ENCODE measurements around the gene TCN2. TPM values are rescaled to one million over a fixed set of nuclear protein-coding genes. Genes with fewer than 3 reads are reported as not detected.

Gene TCN2
- total and polyA plus RNA-seq, 2 of the 4 experiments (the other 2 are of a cell fraction) = 1.3 to 3.6 TPM

DNA sequence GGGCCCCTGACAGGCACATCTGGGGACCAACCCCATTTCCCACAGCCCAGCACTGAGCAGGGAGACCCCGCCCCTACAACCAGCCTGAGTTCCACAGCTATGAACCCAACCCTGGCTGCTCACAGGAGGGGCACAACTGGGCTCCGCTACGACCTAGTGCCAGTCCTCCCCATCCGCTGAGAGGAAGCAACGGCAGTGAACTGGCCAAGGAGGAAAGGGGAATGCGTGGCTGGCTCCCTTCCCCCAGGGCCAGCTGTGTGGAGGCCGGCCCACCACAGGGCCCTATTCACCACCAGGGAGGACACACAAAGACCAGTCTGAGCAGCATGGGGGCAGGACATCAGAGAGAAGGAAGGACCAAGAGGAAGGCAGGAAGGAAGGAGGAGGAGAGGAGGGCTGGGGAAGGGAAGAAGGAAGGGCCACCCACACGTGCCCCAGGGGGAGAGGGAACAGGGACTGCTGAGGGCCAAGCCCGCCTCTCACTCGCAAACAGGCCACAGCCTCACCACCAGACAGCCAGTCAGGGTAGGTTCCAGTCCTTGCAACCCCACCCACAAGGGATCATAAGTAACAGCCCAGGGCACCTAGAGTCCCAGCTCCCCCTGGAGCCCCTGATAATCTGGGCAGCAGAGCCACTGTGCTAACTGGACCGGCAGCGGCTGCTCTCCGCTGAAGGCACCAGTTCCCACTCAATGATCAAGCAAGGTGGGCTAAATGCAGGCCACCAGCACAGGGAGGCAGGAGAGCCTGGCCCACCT, 24.0 kb upstream of the TCN2 start:
- no peak overlapping the region for H3K4me3 ChIP-seq (ENCODE audit: insufficient read depth, low read depth, low read length)
- H3K4me1 ChIP-seq (ENCODE audit: control insufficient read depth, insufficient read depth, low read length) = no peaks in the 10 kb centered on the region
- H2AK5ac ChIP-seq (ENCODE audit: low read depth, low read length) = no peak overlapping the region
- H3K18ac ChIP-seq (ENCODE audit: low read depth, low read length) = no peak overlapping the region
- H3K14ac ChIP-seq (replicated peaks; ENCODE audit: low read depth, low read length) = no peak overlapping the region
- peaks cover 9% of the 10 kb centered on the region; the same call in 1 of the 2 replicates for H4K20me1 ChIP-seq (ENCODE audit: insufficient read depth, low read length)
- H3K36me3 ChIP-seq (ENCODE audit: control insufficient read depth, insufficient read depth, low read length) = peaks cover 95% of the 10 kb centered on the region
- no peak overlapping the region for H4K5ac ChIP-seq (ENCODE audit: low read depth, low read length)
- H2AK9ac ChIP-seq (replicated peaks; ENCODE audit: low read depth, low read length, poor library complexity) = peak overlapping the region; percentile 82
- no peaks in the 10 kb centered on the region for H3K9me3 ChIP-seq (ENCODE audit: control insufficient read depth, insufficient read depth, low read length)
- DNase-seq = no peak
- H3K27me3 ChIP-seq (ENCODE audit: control insufficient read depth, insufficient read depth, low read length) = no peaks in the 10 kb centered on the region
- intact Hi-C loops (cut with micrococcal nuclease) (no loop called here), dilution Hi-C loops (cut with HindIII; ENCODE audit: low sequenced_read_pairs, unreplicated experiment) (no loop called here), in situ Hi-C loops (cut with MboI; ENCODE audit: low sequenced_read_pairs) (no loop called here)
- ATAC-seq (ENCODE audit: low read depth) = no peak
- H2BK120ac ChIP-seq (ENCODE audit: low read depth, low read length) = no peak overlapping the region
- CTCF ChIA-PET = no interaction called here
- no peak for TF ChIP-seq MAZ (IDR thresholded peaks at IDR 0.05; ENCODE audit: borderline replicate concordance, low read depth, low read length)
- TF ChIP-seq MAFK (IDR thresholded peaks at IDR 0.05; ENCODE audit: low read depth, low read length) = no peak
- no peak for TF ChIP-seq RAD21 (IDR thresholded peaks at IDR 0.05; ENCODE audit: low read length)
- TF ChIP-seq CHD1 (IDR thresholded peaks at IDR 0.05; ENCODE audit: low read depth, low read length) = no peak
- TF ChIP-seq POLR2A (IDR thresholded peaks at IDR 0.05; ENCODE audit: low read depth, low read length) = no peak
- TF ChIP-seq, protein P1, sequence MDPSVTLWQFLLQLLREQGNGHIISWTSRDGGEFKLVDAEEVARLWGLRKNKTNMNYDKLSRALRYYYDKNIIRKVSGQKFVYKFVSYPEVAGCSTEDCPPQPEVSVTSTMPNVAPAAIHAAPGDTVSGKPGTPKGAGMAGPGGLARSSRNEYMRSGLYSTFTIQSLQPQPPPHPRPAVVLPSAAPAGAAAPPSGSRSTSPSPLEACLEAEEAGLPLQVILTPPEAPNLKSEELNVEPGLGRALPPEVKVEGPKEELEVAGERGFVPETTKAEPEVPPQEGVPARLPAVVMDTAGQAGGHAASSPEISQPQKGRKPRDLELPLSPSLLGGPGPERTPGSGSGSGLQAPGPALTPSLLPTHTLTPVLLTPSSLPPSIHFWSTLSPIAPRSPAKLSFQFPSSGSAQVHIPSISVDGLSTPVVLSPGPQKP (IDR thresholded peaks at IDR 0.05; ENCODE audit: borderline replicate concordance, low read depth, low read length) = no peak
- no peak for TF ChIP-seq SMC3 (IDR thresholded peaks at IDR 0.05; ENCODE audit: low read depth, low read length)
- no peak for TF ChIP-seq RCOR1 (IDR thresholded peaks at IDR 0.05; ENCODE audit: insufficient replicate concordance, low read length)
- no peak for TF ChIP-seq CEBPB (IDR thresholded peaks at IDR 0.05; ENCODE audit: low read depth, low read length)
- TF ChIP-seq, protein P2, sequence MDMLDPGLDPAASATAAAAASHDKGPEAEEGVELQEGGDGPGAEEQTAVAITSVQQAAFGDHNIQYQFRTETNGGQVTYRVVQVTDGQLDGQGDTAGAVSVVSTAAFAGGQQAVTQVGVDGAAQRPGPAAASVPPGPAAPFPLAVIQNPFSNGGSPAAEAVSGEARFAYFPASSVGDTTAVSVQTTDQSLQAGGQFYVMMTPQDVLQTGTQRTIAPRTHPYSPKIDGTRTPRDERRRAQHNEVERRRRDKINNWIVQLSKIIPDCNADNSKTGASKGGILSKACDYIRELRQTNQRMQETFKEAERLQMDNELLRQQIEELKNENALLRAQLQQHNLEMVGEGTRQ (IDR thresholded peaks at IDR 0.05; ENCODE audit: low read depth, low read length) = no peak
- TF ChIP-seq FOS (IDR thresholded peaks at IDR 0.05; ENCODE audit: low read depth, low read length) = no peak
- TF ChIP-seq MXI1 (IDR thresholded peaks at IDR 0.05; ENCODE audit: borderline replicate concordance, low read depth, low read length) = no peak
- TF ChIP-seq RFX5 (IDR thresholded peaks at IDR 0.05; ENCODE audit: low read depth, low read length) = no peak
- no peak overlapping the region for H4K91ac ChIP-seq (ENCODE audit: insufficient read depth, low read depth, low read length)
- POLR2A ChIA-PET (ENCODE audit: unreplicated experiment) = no interaction called here
- H3K4ac ChIP-seq (ENCODE audit: low read depth, low read length) = no peak overlapping the region
- H3K9me1 ChIP-seq (ENCODE audit: insufficient read depth, low read length) = no peaks in the 10 kb centered on the region
- no peak overlapping the region for H2BK20ac ChIP-seq (ENCODE audit: low read depth, low read length)
- H3K23ac ChIP-seq (ENCODE audit: low read depth, low read length) = no peak overlapping the region
- H3K79me1 ChIP-seq (ENCODE audit: low read depth in 1 of 2, low read length in 2 of 2) = peaks cover 5 to 11% of the 10 kb centered on the region in 2 experiments; a peak in 3 of 4 replicates
- BruUV-seq (replicated peaks) = no TSS peak
- no peak overlapping the region for H3K4me2 ChIP-seq (ENCODE audit: low read depth, low read length)
- no peak overlapping the region for H3K9ac ChIP-seq (ENCODE audit: low read depth, low read length)
- WGBS, 2 experiments (ENCODE audit: extremely low coverage in 2 of 2, insufficient read length in 1 of 2) = no CpG with 5 or more reads among the region's 13 CpGs
- H3K27ac ChIP-seq (ENCODE audit: insufficient read depth, low read length) = no peak overlapping the region
- H2BK5ac ChIP-seq (ENCODE audit: low read depth, low read length, poor library complexity, severe bottlenecking) = no peak overlapping the region
- no peak overlapping the region for H4K8ac ChIP-seq (ENCODE audit: low read depth in 2 of 2, low read length in 2 of 2)
- no peak overlapping the region for H3K56ac ChIP-seq (ENCODE audit: extremely low read depth, insufficient read depth, low read length)
- H2BK15ac ChIP-seq (ENCODE audit: low read depth, low read length) = no peak overlapping the region
- H2AFZ ChIP-seq (replicated peaks; ENCODE audit: low read length, poor library complexity) = peak overlapping the region; percentile 11
